ENCODE results near the gene SGCE.

DNA sequence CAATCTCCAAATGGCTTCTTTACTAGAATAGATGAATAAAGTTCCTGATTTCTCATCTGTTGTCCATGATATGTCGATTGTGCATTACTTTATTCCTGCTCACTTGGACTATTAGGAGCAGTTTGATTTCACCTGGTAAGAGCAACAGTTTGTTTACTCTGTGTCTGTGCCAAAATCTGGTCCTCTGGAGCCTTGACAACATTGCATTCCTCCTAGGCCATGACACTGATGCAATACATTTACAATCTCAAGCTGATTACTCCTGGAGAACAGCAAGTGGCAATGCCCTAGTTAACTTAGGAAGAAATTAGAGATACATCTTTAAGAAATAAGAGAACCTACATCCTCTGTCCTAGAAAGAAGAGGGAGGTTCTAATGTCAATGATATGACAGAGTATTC lies 71.8 kb downstream of the SGCE start:
- TF ChIP-seq POLR2AphosphoS5 (IDR thresholded peaks at IDR 0.05; ENCODE audit: low read depth, low read length) (no peak), REST (IDR thresholded peaks at IDR 0.05; ENCODE audit: insufficient read depth in 1 of 2, low read depth in 2 of 2, low read length in 2 of 2) (no peak), FOXP2 (optimal IDR thresholded peaks at IDR 0.05; ENCODE audit: borderline replicate concordance, extremely low read depth, extremely low read length, insufficient read depth) (no peak)
